ENCODE data around the gene HS3ST6.
"Not testable (repeated sequence)": the region's sequence is repeated elsewhere in the genome, so short reads cannot be mapped to it uniquely, and the experiment has no call there.

HS3ST6 gene

DNA sequence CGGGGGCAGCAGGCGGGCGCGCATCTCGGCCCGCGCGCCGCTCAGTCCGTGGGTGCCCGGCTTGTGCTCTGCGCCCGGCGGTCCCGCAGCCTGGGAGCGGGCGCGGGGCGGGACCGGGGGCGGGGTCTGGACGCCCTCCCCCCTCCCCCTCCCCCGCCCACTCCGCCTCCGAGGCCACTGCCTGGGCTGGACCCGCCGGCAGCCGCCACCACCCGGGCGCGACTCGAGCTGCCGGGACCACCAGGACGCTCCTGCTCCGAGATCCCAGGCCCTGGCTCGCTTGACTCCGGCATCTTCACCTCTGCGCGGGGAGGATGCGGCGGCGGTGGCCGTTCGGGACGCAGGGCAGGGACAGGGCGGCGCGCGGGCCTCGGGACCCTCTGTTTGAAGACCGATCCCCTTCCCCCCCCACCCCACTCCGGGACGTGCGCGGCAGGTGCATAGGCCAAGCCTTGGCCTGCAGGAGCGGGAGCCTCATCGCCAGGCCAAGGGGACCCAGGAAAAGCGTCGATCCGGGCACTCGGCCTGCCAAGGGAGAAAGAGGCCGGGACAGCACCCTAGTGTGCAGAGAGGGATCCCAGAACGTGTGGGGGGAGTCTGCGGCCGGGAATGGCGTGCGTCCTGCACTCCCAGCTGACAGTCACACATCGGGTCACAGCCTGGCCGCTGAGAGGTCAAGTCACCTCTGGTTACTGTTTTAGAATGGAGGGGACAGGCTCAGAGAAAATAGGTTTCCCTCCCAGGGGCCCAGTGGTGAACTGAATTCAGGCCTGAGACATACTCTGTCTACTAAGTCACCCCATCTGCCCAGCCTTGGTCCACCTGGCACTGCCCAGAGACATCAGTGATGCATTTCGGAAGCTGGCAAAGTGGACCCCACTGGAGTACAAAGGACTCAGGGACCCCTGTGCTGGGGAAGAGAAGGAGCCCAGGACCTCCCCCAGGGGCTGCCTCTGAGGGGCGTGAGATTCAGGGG, at the start of gene HS3ST6:
Gene HS3ST6 (minus strand): TSS at position 65 of the 976 bp plus-strand sequence. CDS start 92 bp downstream, outside the sequence.
- no peak for DNase-seq (ENCODE audit: low read depth)

DNA sequence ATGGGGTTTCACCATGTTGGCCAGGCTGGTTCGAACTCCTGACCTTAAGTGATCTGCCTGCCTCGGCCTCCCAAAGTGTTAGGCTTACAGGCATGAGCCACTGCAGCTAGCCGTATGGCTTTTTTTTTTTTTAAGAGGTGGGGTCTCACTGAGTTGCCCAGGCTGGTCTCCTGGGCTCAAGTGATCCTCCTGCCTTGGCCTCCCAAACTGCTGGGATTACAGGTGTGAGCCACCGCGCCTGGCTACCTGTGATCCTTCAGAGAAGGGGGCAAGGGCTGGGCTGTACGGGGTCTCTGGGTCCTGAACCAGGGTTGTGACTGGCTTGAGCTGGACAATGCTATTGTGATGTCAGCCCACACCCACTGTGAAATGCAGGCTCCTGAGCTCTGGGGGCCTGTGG, 48.2 kb upstream of the HS3ST6 start, which contains the start of gene RNF151:
Gene RNF151 (plus strand): TSS at position 397 of the 400 bp plus-strand sequence. CDS start 26 bp downstream, outside the sequence.
- no peak for DNase-seq (ENCODE audit: low read depth)

DNA sequence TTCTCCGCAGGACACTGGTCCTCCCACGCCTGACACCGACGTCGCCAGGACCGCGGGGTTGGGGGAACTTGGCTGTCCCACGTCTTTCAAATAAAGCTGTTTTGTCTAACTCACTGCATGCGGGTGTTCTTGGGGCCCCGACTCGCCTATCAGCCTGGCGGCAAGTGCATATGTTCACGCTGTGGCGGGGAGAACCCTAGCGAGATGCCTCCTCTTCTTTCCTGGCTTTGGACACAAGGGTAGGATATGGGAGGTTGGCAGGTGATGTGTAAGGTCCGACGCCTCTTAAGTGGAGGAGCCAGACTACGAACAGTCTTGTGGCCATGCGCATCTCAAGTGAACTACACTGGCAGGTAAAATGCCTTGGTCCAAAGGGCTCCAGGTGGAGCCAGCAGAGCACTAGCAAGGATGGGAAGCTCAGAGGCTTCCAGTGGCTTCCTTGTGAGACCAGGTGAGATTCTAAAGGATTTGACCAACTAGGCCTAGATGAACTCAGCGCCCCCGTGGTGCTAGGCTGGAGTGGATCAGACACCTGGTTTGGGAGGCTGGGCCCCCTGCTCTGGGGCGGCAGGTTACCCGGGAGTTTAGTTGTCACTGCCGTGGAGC, 47.3 kb upstream of the HS3ST6 start:
- DNase-seq (ENCODE audit: low read depth): no peak

DNA sequence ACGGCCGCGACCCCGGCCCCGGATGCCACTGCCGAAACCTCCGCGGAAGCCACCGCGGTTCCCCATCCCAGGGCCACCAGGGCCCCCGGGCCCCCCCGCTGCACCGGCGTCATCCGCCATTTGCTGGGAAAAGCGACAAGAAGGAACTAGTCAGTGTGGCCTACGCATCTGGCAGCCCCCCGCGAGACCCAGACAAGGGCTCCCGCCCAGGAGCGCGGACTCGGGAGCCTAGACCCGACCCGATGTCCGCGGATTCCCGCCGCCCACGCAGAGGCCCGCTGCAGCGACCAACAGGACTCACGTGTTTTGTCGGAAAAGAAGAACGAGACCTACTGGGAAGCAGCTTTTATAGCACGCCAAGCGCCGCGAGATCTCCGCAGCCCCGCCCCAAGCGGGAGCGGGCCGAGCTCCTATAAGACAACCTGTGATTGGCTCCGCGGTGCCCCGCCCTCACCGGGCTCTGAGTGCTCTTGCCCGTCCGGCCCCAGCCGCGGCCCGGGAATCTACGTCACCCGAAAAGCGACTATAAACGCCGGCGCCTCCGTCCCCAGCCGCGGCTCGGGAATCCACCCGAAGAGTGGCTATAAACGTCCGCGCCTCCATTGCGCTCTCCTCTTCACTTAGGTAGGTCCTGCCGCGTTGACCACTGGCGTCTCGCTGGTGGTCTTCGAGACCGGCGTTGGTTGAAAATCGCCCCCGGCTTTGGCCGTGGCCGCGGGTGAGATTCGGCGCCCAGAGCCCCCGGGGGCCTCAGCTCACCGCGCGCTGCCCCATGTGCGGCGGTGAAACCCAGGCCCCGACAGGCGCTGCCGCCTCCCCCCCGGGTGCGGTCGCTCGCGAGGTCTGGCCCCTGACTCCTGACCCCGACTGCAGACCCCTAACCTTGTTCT, 46.5 kb upstream of the HS3ST6 start, which contains the start of gene RPS2:
Gene RPS2 (minus strand): TSS at position 321 of the 890 bp plus-strand sequence. CDS start 201 bp downstream, at position 120.
- DNase-seq (ENCODE audit: low read depth): peak; percentile 96

DNA sequence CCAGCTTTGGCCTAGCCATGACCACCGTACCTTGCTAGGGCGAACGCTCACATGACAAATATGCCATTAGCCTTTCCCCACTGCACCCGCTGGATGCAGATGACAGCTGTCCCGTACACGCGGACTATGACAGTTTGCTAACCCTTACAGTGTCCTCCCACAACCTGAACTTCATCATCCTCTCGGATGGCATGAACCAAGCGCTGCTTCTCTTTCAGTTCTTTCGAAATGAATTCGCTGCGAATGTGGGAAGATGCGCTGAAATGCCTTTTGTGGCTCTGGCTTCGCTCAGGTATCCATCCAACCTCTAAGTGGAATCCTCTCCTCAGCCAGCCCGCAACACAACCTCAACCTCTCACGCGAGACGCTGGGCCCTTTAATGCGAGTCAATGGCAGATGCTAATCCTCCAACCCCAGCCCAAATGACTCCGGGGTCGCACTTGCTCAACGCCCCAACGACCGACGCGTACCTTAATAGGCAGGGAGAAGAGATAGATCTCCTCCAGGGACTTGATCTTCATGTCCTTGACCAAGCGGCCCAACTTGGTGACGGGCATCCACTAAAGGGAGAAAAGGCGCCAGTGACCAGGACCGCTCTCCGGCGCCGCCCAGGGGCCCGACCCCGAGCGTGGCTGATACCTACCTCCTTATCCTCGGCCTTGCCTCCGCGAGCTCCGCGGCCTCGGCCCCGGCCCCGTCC, 45.7 kb upstream of the HS3ST6 start:
- no peak for DNase-seq (ENCODE audit: low read depth)

DNA sequence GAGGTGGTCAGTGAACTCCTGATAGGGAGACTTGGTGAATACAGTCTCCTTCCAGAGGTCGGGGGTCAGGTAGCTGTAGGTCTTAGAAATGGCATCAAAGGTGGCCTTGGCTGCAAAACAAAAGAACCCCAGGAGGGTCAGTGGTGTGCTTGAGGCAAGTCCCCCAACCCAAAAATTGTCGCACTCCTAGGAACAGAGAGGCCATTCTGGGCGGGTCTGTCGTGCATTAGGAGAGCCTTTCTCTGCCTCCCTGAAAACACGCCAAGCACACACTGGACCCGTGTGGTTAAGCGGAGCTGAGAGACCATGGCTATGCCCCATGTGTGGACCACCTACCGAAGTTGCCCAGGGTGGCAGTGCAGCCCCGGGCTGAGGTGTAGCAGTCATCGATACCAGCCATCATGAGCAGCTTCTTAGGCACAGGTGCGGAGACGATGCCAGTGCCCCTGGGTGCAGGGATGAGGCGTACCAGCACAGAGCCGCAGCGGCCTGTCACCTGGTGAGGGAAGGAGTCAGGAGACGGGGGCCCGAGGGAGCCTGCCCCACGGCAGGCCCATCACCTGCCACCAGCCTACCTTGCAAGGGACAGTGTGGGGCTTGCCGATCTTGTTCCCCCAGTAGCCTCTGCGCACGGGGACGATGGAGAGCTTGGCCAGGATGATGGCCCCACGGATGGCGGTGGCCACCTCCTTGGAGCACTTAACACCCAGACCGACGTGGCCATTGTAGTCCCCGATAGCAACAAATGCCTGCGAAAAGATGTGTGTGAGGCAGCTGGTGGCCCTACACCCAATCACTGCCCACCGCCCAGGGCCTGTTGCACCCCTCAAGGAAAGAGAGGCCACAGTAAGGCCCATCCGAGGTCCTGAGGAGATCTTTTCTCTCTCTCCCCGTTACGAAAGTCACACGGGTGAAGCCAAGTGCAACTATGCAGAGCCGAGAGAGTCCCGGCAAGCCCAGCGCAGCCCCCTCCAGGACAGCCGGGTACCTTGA, 44.2 kb upstream of the HS3ST6 start:
- DNase-seq (ENCODE audit: low read depth): not testable (repeated sequence)

DNA sequence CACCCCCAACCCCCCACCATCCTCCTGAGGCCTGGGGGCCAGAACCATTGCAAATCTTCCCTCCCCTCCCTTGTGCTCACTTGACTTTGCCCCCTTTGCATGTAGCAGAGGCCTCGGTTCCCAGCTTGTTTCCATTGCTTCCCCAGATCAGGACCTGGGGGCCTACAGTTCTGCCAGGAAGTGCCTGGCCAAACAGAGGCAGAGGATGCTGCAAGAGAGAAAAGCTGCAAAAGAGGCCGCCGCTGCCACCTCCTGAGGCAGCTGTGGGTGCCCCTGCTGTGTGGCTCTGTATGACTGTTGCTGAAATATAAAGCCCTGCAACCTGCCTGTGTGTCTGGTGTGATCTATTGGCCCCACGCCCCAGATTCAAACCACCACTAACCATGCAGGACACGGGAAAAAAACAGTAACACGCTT, 43.4 kb upstream of the HS3ST6 start:
- no peak for DNase-seq (ENCODE audit: low read depth)

DNA sequence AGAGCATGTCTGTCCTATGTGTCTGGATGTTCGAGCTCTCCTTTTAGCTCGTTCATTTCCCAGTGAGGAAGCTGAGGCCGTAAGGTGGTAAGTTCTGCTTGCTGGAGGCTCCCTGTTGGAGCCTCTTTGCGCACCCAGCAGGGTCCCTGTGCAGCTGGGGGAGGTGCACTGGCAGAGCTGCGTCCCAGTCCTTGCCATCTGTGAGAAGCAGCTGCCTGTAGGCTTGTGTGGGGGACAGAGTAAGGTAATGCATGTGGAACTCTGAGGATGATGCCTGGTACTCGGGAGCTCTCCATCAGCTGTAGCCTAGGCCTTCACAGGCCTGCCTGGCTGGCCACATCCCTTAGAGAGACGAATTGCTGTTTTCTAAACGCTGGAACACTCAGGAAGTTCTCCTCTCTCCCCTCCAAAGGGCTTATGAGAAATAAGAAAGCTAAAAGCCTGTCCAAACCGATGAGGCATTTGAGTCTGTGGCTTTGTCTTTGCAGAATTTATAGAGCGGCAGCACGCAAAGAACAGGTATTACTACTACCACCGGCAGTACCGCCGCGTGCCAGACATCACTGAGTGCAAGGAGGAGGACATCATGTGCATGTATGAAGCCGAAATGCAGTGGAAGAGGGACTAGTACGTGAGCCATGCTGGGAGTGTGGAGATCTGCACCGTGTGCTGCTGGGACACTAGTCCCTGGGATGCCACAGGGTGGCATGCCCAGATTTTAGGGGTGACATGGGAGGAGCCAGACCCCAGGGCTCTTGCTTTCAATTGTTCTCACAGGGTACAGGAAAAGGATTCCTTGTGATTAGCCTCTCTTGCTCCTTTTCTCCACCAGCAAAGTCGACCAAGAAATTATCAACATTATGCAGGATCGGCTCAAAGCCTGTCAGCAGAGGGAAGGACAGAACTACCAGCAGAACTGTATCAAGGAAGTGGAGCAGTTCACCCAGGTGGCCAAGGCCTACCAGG, 42.7 kb upstream of the HS3ST6 start:
- DNase-seq (ENCODE audit: low read depth): no peak

DNA sequence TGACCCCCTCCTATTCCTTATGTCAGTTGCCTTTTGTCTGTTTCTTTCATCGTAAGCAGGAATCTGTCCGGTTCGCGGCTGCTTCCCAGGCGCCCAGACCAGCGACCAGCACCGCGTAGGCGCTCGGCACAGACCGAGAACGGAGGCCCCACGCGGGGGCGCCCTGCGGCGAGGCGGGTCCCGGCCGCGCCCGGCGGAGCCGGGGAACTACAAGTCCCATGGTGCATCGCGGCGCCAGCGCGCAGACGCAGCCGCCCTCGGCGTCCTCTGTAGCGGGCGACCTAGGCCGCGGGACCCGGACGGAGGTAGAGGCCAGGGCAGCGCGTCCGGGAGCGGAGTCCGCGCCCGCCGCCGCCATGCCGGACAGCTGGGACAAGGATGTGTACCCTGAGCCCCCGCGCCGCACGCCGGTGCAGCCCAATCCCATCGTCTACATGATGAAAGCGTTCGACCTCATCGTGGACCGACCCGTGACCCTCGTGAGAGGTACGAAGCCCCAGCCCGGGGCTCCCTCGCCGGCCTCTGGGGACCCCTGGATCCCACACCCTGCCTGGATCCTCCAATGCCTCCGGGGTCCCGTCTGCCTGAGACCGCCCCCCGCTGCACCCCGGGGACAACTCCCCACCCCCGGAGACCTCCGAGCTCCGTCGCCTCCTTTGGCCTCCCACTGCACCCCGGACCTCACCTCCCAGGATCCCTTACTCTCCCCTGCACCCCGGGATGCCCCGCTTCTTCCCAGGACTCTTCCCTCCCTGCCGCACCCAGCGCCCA, 41.2 kb upstream of the HS3ST6 start, which contains the start of gene NDUFB10:
Gene NDUFB10 (plus strand): TSS at position 270 of the 771 bp plus-strand sequence. CDS start 87 bp downstream, at position 357.
- DNase-seq (ENCODE audit: low read depth): peak; percentile 88

DNA sequence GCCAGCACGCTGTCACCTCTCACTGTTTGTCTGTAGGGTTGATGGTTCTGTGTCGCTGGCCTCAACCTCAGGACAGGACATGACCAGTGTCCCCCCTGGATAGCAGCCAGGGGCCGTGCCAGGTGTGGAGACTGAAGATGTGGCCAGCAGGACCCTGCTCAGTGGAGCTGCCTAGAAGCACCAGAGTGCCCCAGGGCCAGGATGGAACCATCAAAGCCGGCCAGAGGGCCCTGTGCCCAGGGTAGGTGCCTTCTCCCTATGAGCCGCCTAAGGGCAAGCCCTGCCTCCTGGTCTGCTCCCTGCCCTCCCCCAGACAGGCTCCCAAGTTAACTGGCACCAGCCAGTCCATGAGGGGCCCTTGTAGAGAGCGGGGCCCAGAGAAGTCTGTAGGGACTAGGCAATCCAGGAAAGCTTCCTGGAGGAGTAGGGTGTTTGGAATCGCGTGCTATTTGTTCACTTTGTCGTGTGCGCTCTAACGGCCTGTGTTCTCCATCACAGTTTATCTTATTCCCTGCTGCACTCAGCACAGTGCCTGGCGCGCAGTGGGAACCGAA, 40.6 kb upstream of the HS3ST6 start:
- no peak for DNase-seq (ENCODE audit: low read depth)

DNA sequence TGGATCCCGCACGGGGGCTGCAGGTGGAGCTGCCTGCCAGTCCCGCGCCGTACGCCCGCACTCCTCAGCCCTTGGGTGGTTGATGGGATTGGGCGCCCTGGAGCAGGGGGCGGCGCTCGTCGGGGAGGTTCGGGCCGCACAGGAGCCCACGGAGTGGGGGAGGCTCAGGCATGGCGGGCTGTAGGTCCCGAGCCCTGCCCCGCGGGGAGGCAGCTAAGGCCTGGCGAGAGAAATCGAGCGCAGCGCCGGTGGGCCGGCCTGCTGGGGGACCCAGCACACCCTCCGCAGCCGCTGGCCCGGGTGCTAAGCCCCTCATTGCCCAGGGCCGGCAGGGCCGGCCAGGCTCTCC, 39.9 kb upstream of the HS3ST6 start:
- not testable (repeated sequence) for DNase-seq (ENCODE audit: low read depth)

DNA sequence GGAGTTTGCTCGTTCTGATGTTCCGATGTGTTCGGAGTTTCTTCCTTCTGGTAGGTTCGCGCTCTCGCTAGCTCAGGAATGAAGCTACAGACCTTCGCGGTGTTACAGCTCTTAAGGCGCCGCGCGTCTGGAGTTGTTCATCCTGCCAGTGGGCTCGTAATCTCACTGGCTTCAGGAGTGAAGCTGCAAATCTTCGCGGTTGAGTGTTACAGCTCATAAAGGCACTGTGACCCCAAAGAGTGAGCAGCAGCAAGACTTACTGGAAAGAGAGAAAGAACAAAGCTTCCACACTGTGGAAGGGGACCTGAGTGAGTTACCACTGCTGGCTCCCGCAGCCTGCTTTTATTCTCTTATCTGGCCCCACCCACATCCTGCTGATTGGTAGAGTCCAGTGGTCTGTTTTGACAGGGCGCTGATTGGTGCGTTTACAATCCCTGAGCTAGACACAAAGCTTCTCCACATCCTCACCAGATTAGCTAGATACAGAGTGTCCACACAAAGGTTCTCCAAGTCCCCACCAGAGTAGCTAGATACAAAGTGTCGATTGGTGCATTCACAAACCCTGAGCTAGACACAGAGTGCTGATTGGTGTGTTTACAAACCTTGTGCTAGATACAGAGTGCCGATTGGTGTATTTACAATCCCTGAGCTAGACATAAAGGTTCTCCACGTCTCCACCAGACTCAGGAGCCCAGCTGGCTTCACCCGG, 39.4 kb upstream of the HS3ST6 start:
- not testable (repeated sequence) for DNase-seq (ENCODE audit: low read depth)

DNA sequence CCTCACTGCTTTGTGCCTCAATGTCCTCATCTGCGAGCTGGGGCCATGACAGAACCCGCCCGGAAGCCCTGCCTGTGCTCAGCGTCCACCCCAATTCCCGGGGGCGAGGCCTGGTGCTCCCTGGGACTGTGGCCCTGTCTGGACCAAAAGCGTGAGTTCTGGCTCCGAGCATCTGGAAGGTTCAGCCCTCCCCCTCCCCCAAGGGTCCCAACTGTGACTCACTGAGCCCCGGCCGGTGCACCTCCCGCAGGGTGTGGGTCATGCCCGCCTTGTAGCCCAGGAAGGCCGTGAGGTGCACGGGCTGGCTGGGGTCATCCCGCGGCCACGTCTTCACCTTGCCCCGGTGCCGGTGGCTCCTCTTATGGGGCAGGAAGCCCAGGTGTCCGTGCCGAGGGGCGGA, 35.5 kb upstream of the HS3ST6 start:
- DNase-seq (ENCODE audit: low read depth): no peak

DNA sequence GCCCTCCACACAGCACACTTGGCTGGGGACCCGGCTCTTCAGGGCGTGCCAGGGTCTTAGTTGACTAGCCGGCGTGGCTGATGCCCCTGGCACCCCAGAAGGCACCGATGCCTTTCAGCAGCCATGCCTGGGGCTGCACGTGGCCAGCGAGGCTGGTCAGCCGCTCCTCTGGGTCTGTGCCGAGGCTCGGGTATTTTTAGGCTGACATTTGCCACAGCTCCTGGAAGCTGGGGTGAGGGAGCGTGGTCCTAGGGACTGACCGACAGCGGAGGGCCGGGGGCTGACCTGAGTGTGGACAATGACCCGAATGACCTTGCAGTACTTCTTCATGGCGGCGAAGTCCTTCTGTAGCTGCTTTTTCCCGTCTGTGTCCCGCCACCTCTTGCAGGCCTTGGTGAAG, 32.3 kb upstream of the HS3ST6 start:
- no peak for DNase-seq (ENCODE audit: low read depth)

DNA sequence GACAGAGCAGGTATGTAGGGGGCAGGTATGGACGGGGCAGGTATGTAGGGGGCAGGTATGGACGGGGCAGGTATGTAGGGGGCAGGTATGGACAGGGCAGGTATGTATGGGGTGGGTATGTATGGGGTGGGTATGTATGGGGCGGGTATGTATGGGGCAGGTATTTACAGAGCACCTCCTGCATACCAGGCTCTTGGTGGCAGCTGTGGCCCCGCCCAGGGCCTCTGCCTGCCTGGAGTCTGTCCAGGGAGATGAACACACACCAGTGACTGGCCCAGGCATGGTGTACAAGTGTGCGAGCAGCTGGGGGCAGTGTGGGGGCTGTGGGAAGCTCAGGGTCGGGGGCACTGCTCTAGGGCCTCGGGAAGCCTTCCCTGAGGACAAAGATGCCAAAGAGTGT, 31.8 kb upstream of the HS3ST6 start:
- DNase-seq (ENCODE audit: low read depth): no peak

DNA sequence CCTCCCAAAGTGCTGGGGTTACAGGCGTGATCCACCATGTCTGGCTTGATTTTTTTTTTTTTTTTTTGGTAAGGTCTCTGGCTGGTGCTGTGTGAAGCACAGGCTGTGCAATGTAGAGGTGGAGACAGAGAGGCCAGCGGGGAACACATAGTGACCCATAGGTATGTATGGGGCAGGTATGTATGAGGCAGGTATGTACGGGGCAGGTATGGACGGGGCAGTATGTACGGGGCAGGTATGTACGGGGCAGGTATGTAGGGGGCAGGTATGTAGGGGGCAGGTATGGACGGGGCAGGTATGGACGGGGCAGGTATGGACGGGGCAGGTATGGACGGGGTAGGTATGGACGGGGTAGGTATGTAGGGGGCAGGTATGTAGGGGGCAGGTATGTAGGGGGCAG, 31.3 kb upstream of the HS3ST6 start:
- no peak for DNase-seq (ENCODE audit: low read depth)

DNA sequence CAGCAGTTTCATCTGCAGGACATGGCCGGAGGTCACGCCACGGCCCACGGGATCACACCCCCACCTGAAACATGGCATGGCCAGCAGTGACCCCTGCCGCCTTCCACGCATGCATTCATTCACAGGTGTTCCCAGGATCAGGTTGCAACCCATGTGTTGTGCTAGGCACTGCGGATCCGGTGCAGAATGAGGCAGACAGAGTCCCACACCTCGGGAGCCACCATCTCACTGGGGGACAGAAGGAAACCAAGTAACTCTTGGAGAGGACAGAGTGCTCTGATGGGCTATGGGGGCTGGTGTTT, 29.1 kb upstream of the HS3ST6 start:
- DNase-seq (ENCODE audit: low read depth): no peak
